Measurements from ENCODE around the gene VEGFB. TPM values are rescaled to one million over a fixed set of nuclear protein-coding genes. Genes with fewer than 3 reads are reported as not detected.
A peak's percentile ranks its signal among the peaks of the same experiment; 100 is the strongest.

Gene VEGFB
- total and polyA plus RNA-seq, 2 donors (not counting 3 experiments of a cell fraction or from before 2014, with no cell fraction given) = 19.3 to 98.1 TPM

GRCh38 chr11:64266339-64266738 lies 32.0 kb downstream of the VEGFB start:
- no peaks in the 10 kb centered on the region for H3K79me2 ChIP-seq (ENCODE audit: control insufficient read depth, insufficient read depth, low read length)
- no peaks in the 10 kb centered on the region for H3K27me3 ChIP-seq (ENCODE audit: control insufficient read depth in 2 of 2, insufficient read depth in 2 of 2, low read length in 2 of 2)
- peaks cover 49% of the 10 kb centered on the region for H3K4me1 ChIP-seq (ENCODE audit: control insufficient read depth, extremely low read depth, insufficient read depth, low read length)
- no TSS peak for BruUV-seq (replicated peaks)
- H4K20me1 ChIP-seq (replicated peaks; ENCODE audit: control insufficient read depth, extremely low read depth, insufficient read depth, low read length) = no peaks in the 10 kb centered on the region
- dilution Hi-C loops (cut with MboI; ENCODE audit: extremely low pct_ligation_motif_present, low sequenced_read_pairs) (no loop called here), intact Hi-C loops (cut with micrococcal nuclease) (no loop called here)
- peak; percentile 51 for TF ChIP-seq POLR2AphosphoS5 (IDR thresholded peaks at IDR 0.05; ENCODE audit: insufficient read depth, low read depth, low read length)
- peak; percentile 43 for TF ChIP-seq FOS (IDR thresholded peaks at IDR 0.05; ENCODE audit: borderline replicate concordance, insufficient read depth, low read length)
- no peak for TF ChIP-seq MYC (IDR thresholded peaks at IDR 0.05; ENCODE audit: low read depth, low read length)
- H3K9me1 ChIP-seq (replicated peaks; ENCODE audit: control insufficient read depth, extremely low read depth, insufficient read depth, low read length) = no peaks in the 10 kb centered on the region
- H2AFZ ChIP-seq (ENCODE audit: low read depth, low read length) = no peak overlapping the region
- ChIA-PET CTCF (interaction anchor here (2.0 to 4.8 kb wide), 2 partner anchors 18 to 36 kb away, joined by 4 to 57 read pairs; partner anchors contain the start of genes BAD and CATSPERZ), POLR2A (no interaction called here)
- peaks cover 3 to 18% of the 10 kb centered on the region in 2 experiments for H3K36me3 ChIP-seq (ENCODE audit: control insufficient read depth in 2 of 2, extremely low read depth in 1 of 2, insufficient read depth in 2 of 2, low read length in 2 of 2)
- H3K4me2 ChIP-seq (ENCODE audit: insufficient read depth, low read length) = no peak overlapping the region
- H3K4me3 ChIP-seq (replicated peaks in 1 of 3; ENCODE audit: insufficient read depth in 1 of 3, low read depth in 1 of 3, low read length in 3 of 3) = no peak overlapping the region
- DNase-seq (ENCODE audit: low read depth, low spot score) (no peak), FAIRE-seq (peak; percentile 59)
- H3K27ac ChIP-seq (ENCODE audit: insufficient read depth, low read depth, low read length) = no peak overlapping the region
- H3K9ac ChIP-seq (replicated peaks; ENCODE audit: extremely low read depth, insufficient read depth, low read length) = no peak overlapping the region
- no peaks in the 10 kb centered on the region for H3K9me3 ChIP-seq (replicated peaks; ENCODE audit: control insufficient read depth, insufficient read depth, low read length)

- dilution Hi-C loops (cut with MboI; ENCODE audit: extremely low pct_ligation_motif_present, low sequenced_read_pairs) = no loop called here
- POLR2A ChIA-PET = interaction anchor here (0.7 to 2.6 kb wide), 3 partner anchors 22 to 62 kb away, joined by 3 to 10 read pairs (median 5); partner anchors contain the start of genes FERMT3 and PPP1R14B
- CTCF ChIA-PET = interaction anchor here (0.7 to 5.6 kb wide), 9 partner anchors 9 to 88 kb away, joined by 3 to 60 read pairs (median 6); partner anchors contain the start of genes CATSPERZ, PLCB3 and PPP1R14B
- Histone ChIP-seq H3K9me3 (replicated peaks; ENCODE audit: control insufficient read depth, insufficient read depth, low read length) (no peaks in the 10 kb centered on the region), H3K36me3 (ENCODE audit: control insufficient read depth in 2 of 2, extremely low read depth in 1 of 2, insufficient read depth in 2 of 2, low read length in 2 of 2) (peaks cover 2 to 14% of the 10 kb centered on the region in 2 experiments), H3K4me2 (ENCODE audit: insufficient read depth, low read length) (peak overlapping the region; percentile 43), H3K79me2 (ENCODE audit: control insufficient read depth, insufficient read depth, low read length) (no peaks in the 10 kb centered on the region), H3K9me1 (replicated peaks; ENCODE audit: control insufficient read depth, extremely low read depth, insufficient read depth, low read length) (no peaks in the 10 kb centered on the region), H3K4me1 (ENCODE audit: control insufficient read depth, extremely low read depth, insufficient read depth, low read length) (peaks cover 53% of the 10 kb centered on the region), H3K9ac (replicated peaks; ENCODE audit: extremely low read depth, insufficient read depth, low read length) (no peak overlapping the region), H4K20me1 (replicated peaks; ENCODE audit: control insufficient read depth, extremely low read depth, insufficient read depth, low read length) (no peaks in the 10 kb centered on the region), H2AFZ (ENCODE audit: low read depth, low read length) (no peak overlapping the region), H3K27me3 (ENCODE audit: control insufficient read depth in 2 of 2, insufficient read depth in 2 of 2, low read length in 2 of 2) (no peaks in the 10 kb centered on the region), H3K4me3 (replicated peaks in 1 of 3; ENCODE audit: insufficient read depth in 1 of 3, low read depth in 1 of 3, low read length in 3 of 3) (no peak overlapping the region), H3K27ac (ENCODE audit: insufficient read depth, low read depth, low read length) (peak overlapping the region; percentile 76)
- intact Hi-C loops (cut with micrococcal nuclease) = no loop called here
- TF ChIP-seq JUN (IDR thresholded peaks at IDR 0.05; ENCODE audit: borderline replicate concordance, insufficient read depth, insufficient read length, low read depth) (no peak), MYC (IDR thresholded peaks at IDR 0.05; ENCODE audit: low read depth, low read length) (no peak), FOS (IDR thresholded peaks at IDR 0.05; ENCODE audit: borderline replicate concordance, insufficient read depth, low read length) (no peak), POLR2A (IDR thresholded peaks at IDR 0.05; ENCODE audit: low read depth, low read length) (no peak), GATA2 (IDR thresholded peaks at IDR 0.05; ENCODE audit: insufficient read depth, insufficient read length, low read depth, low read length) (no peak), MAX (IDR thresholded peaks at IDR 0.05; ENCODE audit: insufficient read depth, insufficient read length) (no peak), CTCF (IDR thresholded peaks at IDR 0.05; ENCODE audit: extremely low read depth in 1 of 2, insufficient read depth in 1 of 2, low read depth in 1 of 2, low read length in 2 of 2) (no peak), POLR2AphosphoS5 (IDR thresholded peaks at IDR 0.05; ENCODE audit: insufficient read depth, low read depth, low read length) (no peak), EZH2 (IDR thresholded peaks at IDR 0.05; ENCODE audit: borderline replicate concordance, low read depth, low read length, severe bottlenecking) (no peak)
- no peak for DNase-seq (ENCODE audit: low read depth, low spot score)
- peak; percentile 24 for FAIRE-seq
- BruUV-seq (replicated peaks) = no TSS peak
These were observed 33.0 kb downstream of the VEGFB start for GRCh38 chr11:64267207-64267945.
